ENCODE results near the gene GAS6. TPM values are rescaled to one million over a fixed set of nuclear protein-coding genes. Genes with fewer than 3 reads are reported as not detected.
"Not testable (repeated sequence)": the region's sequence is repeated elsewhere in the genome, so short reads cannot be mapped to it uniquely, and the experiment has no call there.

GAS6 gene
- total RNA-seq, 4 donors from 2014 or later: 128 to 287 (median 199) TPM

DNA sequence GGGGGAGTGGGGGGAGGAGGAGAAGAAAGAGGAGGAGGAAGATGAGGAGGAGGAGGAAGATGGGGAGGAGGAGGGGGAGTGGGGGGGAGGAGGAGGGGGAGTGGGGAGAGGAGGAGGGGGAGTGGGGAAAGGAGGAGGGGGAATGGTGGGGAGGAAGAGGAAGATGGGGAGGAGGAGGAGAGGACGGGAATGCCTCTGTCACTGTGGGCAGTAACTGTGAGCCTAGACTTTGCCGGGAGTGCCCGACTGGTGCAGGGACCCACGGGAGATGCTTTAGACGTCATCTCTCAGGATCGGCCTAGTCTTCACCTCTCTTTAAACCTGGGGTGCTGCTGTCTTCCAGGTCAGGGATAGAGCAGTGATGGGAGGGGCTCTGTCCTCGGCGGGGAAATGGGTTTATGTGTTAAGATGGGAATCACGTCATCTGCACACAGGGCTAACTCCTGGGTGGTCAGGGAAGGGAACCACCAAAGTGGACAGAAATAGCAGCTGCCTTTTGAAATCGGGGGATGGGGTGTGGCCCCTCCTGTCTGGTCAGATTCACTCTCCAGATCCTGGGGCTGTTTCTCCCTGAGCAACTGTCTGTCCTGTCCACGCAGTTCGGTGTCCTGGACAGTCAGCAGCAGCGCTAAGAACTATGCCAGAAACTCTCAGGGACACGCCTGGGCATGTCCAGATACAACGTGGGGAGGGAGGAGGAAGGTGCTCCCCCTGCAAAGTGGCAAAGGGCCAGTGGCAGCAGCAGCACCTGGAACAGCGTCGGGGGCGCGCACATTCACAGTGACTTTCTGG lies 26.9 kb downstream of the GAS6 start:
- DNase-seq: peak; percentile 79 to 82

DNA sequence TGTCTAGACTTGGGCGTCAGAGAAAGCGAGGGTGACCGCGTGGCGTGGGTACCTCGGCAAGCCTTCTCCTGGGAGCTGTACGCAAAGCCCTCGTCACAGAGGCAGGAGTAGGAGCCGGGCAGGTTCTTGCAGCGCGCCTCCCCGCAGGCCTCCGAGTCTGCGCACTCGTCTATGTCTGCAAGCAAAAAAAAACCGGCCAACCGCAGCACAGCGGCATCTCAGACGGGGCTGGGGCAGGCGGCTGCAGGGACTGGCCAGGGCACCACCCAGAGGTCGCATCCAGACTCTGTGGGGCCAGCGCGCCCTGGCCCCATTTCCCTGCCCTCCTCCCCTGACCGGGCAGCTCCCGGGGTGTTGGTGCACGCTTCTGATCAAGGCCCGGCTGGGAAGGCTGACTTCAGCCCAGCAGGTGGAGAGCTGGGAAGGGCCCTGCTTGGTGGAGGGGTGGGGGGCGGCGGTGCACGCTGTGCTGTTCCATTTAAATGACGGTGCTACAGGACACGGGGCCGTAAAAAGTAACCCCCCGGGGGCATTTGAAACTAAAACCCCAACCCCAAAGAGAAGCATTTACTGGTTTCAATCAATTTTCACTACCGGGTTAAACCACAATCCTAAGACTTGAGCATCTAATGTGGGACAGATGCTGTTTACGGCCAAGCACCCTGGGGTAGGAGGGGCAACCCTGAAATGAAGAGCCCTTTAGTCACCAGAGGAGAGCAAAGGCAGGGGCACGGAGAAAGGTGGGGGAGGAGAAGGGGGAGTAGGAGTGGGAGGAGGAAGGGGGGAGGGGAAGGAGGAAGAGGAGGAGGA lies 28.2 kb downstream of the GAS6 start:
- no peaks in the 10 kb centered on the region for H3K27me3 ChIP-seq
- intact Hi-C loops (cut with DNase I; ENCODE audit: low total_unique reads): no loop called here
- no peak for TF ChIP-seq POLR2A (IDR thresholded peaks at IDR 0.05)
- TF ChIP-seq, protein P1, sequence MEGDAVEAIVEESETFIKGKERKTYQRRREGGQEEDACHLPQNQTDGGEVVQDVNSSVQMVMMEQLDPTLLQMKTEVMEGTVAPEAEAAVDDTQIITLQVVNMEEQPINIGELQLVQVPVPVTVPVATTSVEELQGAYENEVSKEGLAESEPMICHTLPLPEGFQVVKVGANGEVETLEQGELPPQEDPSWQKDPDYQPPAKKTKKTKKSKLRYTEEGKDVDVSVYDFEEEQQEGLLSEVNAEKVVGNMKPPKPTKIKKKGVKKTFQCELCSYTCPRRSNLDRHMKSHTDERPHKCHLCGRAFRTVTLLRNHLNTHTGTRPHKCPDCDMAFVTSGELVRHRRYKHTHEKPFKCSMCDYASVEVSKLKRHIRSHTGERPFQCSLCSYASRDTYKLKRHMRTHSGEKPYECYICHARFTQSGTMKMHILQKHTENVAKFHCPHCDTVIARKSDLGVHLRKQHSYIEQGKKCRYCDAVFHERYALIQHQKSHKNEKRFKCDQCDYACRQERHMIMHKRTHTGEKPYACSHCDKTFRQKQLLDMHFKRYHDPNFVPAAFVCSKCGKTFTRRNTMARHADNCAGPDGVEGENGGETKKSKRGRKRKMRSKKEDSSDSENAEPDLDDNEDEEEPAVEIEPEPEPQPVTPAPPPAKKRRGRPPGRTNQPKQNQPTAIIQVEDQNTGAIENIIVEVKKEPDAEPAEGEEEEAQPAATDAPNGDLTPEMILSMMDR (IDR thresholded peaks at IDR 0.05): no peak
- H3K36me3 ChIP-seq: no peaks in the 10 kb centered on the region
- peaks cover 3 to 33% of the 10 kb centered on the region in 2 donors for H3K4me1 ChIP-seq
- peak overlapping the region; percentile 72 to 74 for H3K27ac ChIP-seq
- peak in 1 of 2 donors; percentile 80 for DNase-seq
- H3K9me3 ChIP-seq: no peaks in the 10 kb centered on the region
- H3K4me3 ChIP-seq: no peak overlapping the region

More for the DNA sequence above, 26.9 kb downstream of the GAS6 start:
- Histone ChIP-seq H3K4me1 (peaks cover 3 to 34% of the 10 kb centered on the region in 2 donors), H3K27me3 (no peaks in the 10 kb centered on the region), H3K36me3 (no peaks in the 10 kb centered on the region), H3K27ac (peak overlapping the region; percentile 92 to 93), H3K9me3 (no peaks in the 10 kb centered on the region), H3K4me3 (no peak overlapping the region)
- intact Hi-C loops (cut with DNase I; ENCODE audit: low total_unique reads): no loop called here
- TF ChIP-seq POLR2A (IDR thresholded peaks at IDR 0.05): peak in 1 of 2 donors; percentile 24
- TF ChIP-seq, protein P1 (IDR thresholded peaks at IDR 0.05): no peak

DNA sequence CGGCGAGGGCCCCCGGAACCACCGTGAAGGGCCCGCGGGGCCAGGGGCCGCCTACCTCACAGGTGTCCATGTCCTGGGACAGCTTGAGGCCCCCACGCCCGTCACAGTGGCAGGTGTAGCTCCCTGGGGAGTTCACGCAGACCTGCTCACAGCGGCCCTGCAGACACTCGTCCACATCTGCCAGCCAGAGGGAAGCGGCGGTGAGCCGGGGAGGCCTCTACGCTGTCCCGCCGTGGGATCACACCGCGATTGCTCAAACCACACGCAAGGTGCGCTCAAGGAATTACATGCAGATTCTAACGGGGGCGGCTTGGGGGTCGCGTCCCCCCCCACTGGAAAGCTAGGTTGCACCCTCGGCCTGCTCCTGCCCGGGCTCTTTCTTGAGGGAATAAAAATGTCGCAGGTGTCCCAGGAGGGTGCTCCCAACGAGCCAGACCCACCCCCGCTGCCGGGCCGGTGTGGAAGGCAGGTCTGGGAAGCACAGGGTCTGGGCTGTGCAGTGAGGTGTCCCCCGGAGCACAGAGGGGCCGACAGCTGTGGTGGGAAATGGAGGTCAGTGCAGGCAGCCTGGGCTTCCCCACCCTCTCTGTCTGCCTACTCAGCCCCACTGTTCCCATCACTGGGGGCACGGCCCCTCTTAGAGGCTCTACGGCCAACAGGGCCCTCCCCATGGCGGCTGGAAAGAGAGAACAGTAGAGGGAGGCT lies 29.2 kb downstream of the GAS6 start:
- H3K27me3 ChIP-seq: no peaks in the 10 kb centered on the region
- H3K27ac ChIP-seq: peak overlapping the region; percentile 72 to 74
- no peak for TF ChIP-seq POLR2A (IDR thresholded peaks at IDR 0.05)
- TF ChIP-seq, protein P1 (IDR thresholded peaks at IDR 0.05): no peak
- H3K4me3 ChIP-seq: no peak overlapping the region
- H3K9me3 ChIP-seq: no peaks in the 10 kb centered on the region
- intact Hi-C loops (cut with DNase I; ENCODE audit: low total_unique reads): no loop called here
- no peaks in the 10 kb centered on the region for H3K36me3 ChIP-seq
- H3K4me1 ChIP-seq: peaks cover 3 to 23% of the 10 kb centered on the region in 2 donors
- no peak for DNase-seq

DNA sequence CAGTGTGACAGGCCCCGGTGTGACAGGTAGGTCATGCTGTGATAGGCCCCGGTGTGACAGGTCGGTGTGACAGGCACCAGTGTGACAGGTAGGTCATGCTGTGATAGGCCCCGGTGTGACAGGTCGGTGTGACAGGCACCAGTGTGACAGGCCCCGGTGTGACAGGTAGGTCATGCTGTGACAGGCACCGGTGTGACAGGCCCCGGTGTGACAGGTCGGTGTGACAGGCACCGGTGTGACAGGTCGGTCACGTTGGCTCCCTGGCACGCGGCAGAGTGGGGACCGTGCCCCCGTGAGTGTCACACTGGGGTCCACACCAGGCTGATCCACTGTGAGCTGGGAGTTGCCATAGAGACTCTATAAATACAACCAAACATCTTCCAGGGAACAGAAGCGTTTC lies 29.9 kb downstream of the GAS6 start:
- DNase-seq; H3K9me3 ChIP-seq; H3K4me3 ChIP-seq; H3K36me3 ChIP-seq; H3K27me3 ChIP-seq; intact Hi-C loops (cut with DNase I; ENCODE audit: low total_unique reads): not testable (repeated sequence)
- Histone ChIP-seq H3K4me1 (peaks cover 3 to 16% of the 10 kb centered on the region in 2 donors), H3K27ac (peak overlapping the region in 1 of 2 donors; percentile 30)

DNA sequence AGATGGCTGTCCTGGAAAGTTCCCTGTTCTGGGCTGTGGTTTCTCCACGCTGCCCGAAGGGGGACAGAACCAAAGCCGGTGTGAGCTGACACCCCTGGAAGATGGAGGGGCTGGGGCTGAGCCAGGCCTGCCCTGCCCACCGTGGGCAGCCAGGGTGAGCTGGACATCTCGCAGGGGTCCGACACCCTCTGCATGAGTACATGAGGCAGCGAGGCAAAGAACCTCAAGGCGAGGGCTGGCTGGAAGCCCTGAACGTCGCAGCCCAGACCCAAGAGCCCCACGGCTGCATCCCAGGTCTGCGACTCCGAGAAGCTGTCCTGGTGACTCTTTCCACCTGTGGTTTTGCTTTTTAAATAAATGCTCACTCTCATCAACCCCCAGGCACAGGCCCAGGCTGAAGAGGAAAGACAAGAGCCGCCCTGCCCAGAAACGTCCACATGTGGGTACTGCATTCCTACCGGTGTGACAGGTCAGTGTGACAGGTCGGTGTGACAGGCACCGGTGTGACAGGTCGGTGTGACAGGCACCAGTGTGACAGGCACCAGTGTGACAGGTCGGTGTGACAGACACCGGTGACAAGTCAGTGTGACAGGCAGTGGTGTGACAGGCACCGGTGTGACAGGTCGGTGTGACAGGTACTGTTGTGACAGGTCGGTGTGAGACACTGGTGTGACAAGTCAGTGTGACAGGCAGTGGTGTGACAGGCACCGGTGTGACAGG lies 30.6 kb downstream of the GAS6 start:
- DNase-seq: no peak
- H3K4me1 ChIP-seq: peaks cover 3 to 9% of the 10 kb centered on the region in 2 donors
- intact Hi-C loops (cut with DNase I; ENCODE audit: low total_unique reads): no loop called here
- no peaks in the 10 kb centered on the region for H3K27me3 ChIP-seq
- H3K36me3 ChIP-seq: no peaks in the 10 kb centered on the region
- H3K9me3 ChIP-seq: no peaks in the 10 kb centered on the region
- no peak for TF ChIP-seq POLR2A (IDR thresholded peaks at IDR 0.05)
- TF ChIP-seq, protein P1 (IDR thresholded peaks at IDR 0.05): no peak
- no peak overlapping the region for H3K4me3 ChIP-seq
- no peak overlapping the region for H3K27ac ChIP-seq

Measured in uterus (tissue), 4 donors.